H9 (cell line): ENCODE measurements around the gene WDR38. TPM values are rescaled to one million over a fixed set of nuclear protein-coding genes. Genes with fewer than 3 reads are reported as not detected.

Experiments used
- DNase-seq: peaks from one replicate; pipeline ENCODE4 v3.0.0-alpha.2; 2017
- H2AFZ ChIP-seq: one replicate; pipeline ENCODE4 v1.6.1; 2013; ENCODE audit warnings: mild to moderate bottlenecking, low read length, control low read depth, moderate library complexity
- H2AK5ac ChIP-seq: 2 replicates; pipeline ENCODE4 v1.6.1; 2013; ENCODE audit warnings: low read length, control low read depth, mixed read lengths; ENCODE audit not compliant: insufficient read length
- H2BK120ac ChIP-seq: one replicate; pipeline ENCODE4 v1.6.1; 2013; ENCODE audit warnings: low read depth, mild to moderate bottlenecking, low read length, control low read depth, inconsistent platforms; ENCODE audit not compliant: poor library complexity, severe bottlenecking
- H2BK12ac ChIP-seq: 2 replicates; pipeline ENCODE4 v1.6.1; 2013; ENCODE audit warnings: low read length, control low read depth, mixed read lengths, low read depth; ENCODE audit not compliant: insufficient read length
- H2BK15ac ChIP-seq: 2 replicates; pipeline ENCODE4 v1.6.1; 2013; ENCODE audit warnings: low read depth, low read length, control low read depth
- H2BK20ac ChIP-seq: one replicate; pipeline ENCODE4 v1.6.1; 2013; ENCODE audit warnings: low read depth, mild to moderate bottlenecking, low read length, control low read depth, inconsistent platforms; ENCODE audit not compliant: poor library complexity, severe bottlenecking
- H2BK5ac ChIP-seq: 2 replicates; pipeline ENCODE4 v1.6.1; 2013; ENCODE audit warnings: low read length, control low read depth, mixed read lengths; ENCODE audit not compliant: insufficient read length
- H3K14ac ChIP-seq: 2 replicates; pipeline ENCODE4 v1.6.1; 2013; ENCODE audit warnings: low read length, control low read depth; ENCODE audit not compliant: insufficient read depth
- H3K18ac ChIP-seq: 2 replicates; pipeline ENCODE4 v1.6.1; 2013; ENCODE audit warnings: low read depth, mild to moderate bottlenecking, mixed read lengths, low read length, control low read depth; ENCODE audit not compliant: insufficient read length
- H3K23ac ChIP-seq: 2 replicates; pipeline ENCODE4 v1.6.1; 2013; ENCODE audit warnings: low read length, control low read depth, mixed read lengths, low read depth; ENCODE audit not compliant: insufficient read length
- H3K23me2 ChIP-seq: 2 replicates; pipeline ENCODE4 v1.6.1; 2013; ENCODE audit warnings: low read depth, mild to moderate bottlenecking, mixed read lengths, low read length, control low read depth; ENCODE audit not compliant: insufficient read length, poor library complexity, severe bottlenecking
- H3K27ac ChIP-seq: 2 replicates; pipeline ENCODE4 v1.5.1; 2013; ENCODE audit warnings: low read length, control low read depth, mixed read lengths, low read depth; ENCODE audit not compliant: insufficient read length
- H3K27me3 ChIP-seq: 2 replicates; pipeline ENCODE4 v1.6.1; 2013; ENCODE audit warnings: low read length, control low read depth, inconsistent platforms; ENCODE audit not compliant: insufficient read depth
- H3K4ac ChIP-seq: 2 replicates; pipeline ENCODE4 v1.6.1; 2013; ENCODE audit warnings: low read depth, mild to moderate bottlenecking, control low read depth, inconsistent platforms, low read length, moderate library complexity
- H3K4me1 ChIP-seq: 2 replicates; pipeline ENCODE4 v1.6.1; 2013; ENCODE audit warnings: low read length, control low read depth, inconsistent platforms; ENCODE audit not compliant: insufficient read depth
- H3K4me2 ChIP-seq: 2 replicates; pipeline ENCODE4 v1.6.1; 2013; ENCODE audit warnings: low read length, control low read depth, mixed read lengths; ENCODE audit not compliant: insufficient read length, insufficient read depth
- H3K56ac ChIP-seq: 2 replicates; pipeline ENCODE4 v1.6.1; 2013; ENCODE audit warnings: low read depth, mild to moderate bottlenecking, mixed read lengths, low read length, control low read depth; ENCODE audit not compliant: insufficient read length
- H3K79me1 ChIP-seq: 2 replicates; pipeline ENCODE4 v1.6.1; 2013; ENCODE audit warnings: low read depth, mild to moderate bottlenecking, moderate library complexity, low read length, control low read depth, inconsistent platforms; ENCODE audit not compliant: insufficient read depth, poor library complexity, severe bottlenecking
- H3K79me2 ChIP-seq: 2 replicates; pipeline ENCODE4 v1.6.1; 2013; ENCODE audit warnings: low read length, control low read depth, inconsistent platforms; ENCODE audit not compliant: insufficient read depth
- H3K9ac ChIP-seq: 2 replicates; pipeline ENCODE4 v1.6.1; 2013; ENCODE audit warnings: low read length, control low read depth, mixed read lengths; ENCODE audit not compliant: insufficient read length; ENCODE audit errors: extremely low read depth
- H3K9me3 ChIP-seq: one replicate; pipeline ENCODE4 v1.6.1; 2013; ENCODE audit warnings: low read depth, low read length, inconsistent platforms; ENCODE audit not compliant: control insufficient read depth
- H3T11ph ChIP-seq: one replicate; pipeline ENCODE4 v1.6.1; 2013; ENCODE audit warnings: mild to moderate bottlenecking, low read length, control low read depth, inconsistent platforms
- H4K20me1 ChIP-seq: one replicate; pipeline ENCODE4 v1.6.1; 2013; ENCODE audit not compliant: control insufficient read depth, insufficient read length, insufficient read depth
- H4K5ac ChIP-seq: 2 replicates; pipeline ENCODE4 v1.6.1; 2013; ENCODE audit warnings: low read depth, mild to moderate bottlenecking, mixed read lengths, low read length, control low read depth; ENCODE audit not compliant: insufficient read length
- H4K8ac ChIP-seq: replicated peaks from 2 replicates; pipeline ENCODE4 v1.6.1; 2013; ENCODE audit warnings: low read length, control low read depth, mixed read lengths, low read depth; ENCODE audit not compliant: insufficient read length
- H4K91ac ChIP-seq: 2 replicates; pipeline ENCODE4 v1.6.1; 2013; ENCODE audit warnings: low read depth, mild to moderate bottlenecking, moderate library complexity, mixed read lengths, low read length, control low read depth; ENCODE audit not compliant: insufficient read length
- H3K27ac Mint-ChIP-seq, 3 experiments: 2 replicates in 2 of 3; 3 replicates in 1 of 3; pipeline ENCODE4 v1.8.0; 2020 to 2021; ENCODE audit warnings: mixed read lengths in 3 of 3, mild to moderate bottlenecking in 1 of 3, moderate library complexity in 1 of 3
- H3K27me3 Mint-ChIP-seq: 2 replicates; pipeline ENCODE4 v1.8.0; 2021; ENCODE audit warnings: low read depth, mild to moderate bottlenecking, moderate library complexity, mixed read lengths
- H3K36me3 Mint-ChIP-seq, 3 experiments: 2 replicates in 2 of 3; 3 replicates in 1 of 3; pipeline ENCODE4 v1.8.0; 2020 to 2021; ENCODE audit warnings: low read depth in 3 of 3, mixed read lengths in 3 of 3; ENCODE audit not compliant: insufficient read depth in 1 of 3
- H3K4me1 Mint-ChIP-seq, 2 experiments: 2 replicates each; pipeline ENCODE4 v1.8.0; 2020; ENCODE audit warnings: mixed read lengths in 2 of 2
- H3K4me3 Mint-ChIP-seq, 2 experiments: 2 replicates in 1 of 2; 3 replicates in 1 of 2; pipeline ENCODE4 v1.8.0; 2020 to 2021; ENCODE audit warnings: mild to moderate bottlenecking in 2 of 2, mixed read lengths in 2 of 2, moderate library complexity in 1 of 2
- H3K9me3 Mint-ChIP-seq, 2 experiments: 2 replicates in 1 of 2; 3 replicates in 1 of 2; pipeline ENCODE4 v1.8.0; 2020; ENCODE audit warnings: mild to moderate bottlenecking in 2 of 2, mixed read lengths in 2 of 2, moderate library complexity in 1 of 2
- WGBS: extraction: QIAGEN DNeasy Blood & Tissue Kit; methylation state at CpG from one replicate; pipeline ENCODE4 v1.1.7; 2013; ENCODE audit warnings: missing lambda C conversion rate, low lambda C conversion rate, mixed read lengths; ENCODE audit not compliant: insufficient read length; ENCODE audit errors: extremely low coverage; 5-methylcytosine and 5-hydroxymethylcytosine counted together
- total RNA-seq: library from RNA; stranded (reverse); gene quantifications from 2 replicates; pipeline ENCODE4 v1.2.1, GENCODE V29; 2021
- TF ChIP-seq, protein P1 (sequence below): fragments of 200-600 bp; sonication (generic); conservative IDR thresholded peaks from 3 replicates; pipeline ENCODE4 v1.8.0; 2021; ENCODE audit warnings: antibody characterized with exemption, mild to moderate bottlenecking

The WDR38 gene
- total RNA-seq, 1 experiment from 2014 or later: not detected

GRCh38 chr9:124875501-124875900, 22.2 kb downstream of the WDR38 start:
- Histone ChIP-seq H3K56ac (no peak overlapping the region), H3K79me1 (peaks cover 8% of the 10 kb centered on the region), H2AFZ (no peak overlapping the region), H3K23ac (no peak overlapping the region), H2BK20ac (no peak overlapping the region), H3K4ac (no peak overlapping the region), H3K4me2 (no peak overlapping the region), H4K8ac (no peak overlapping the region), H2BK5ac (no peak overlapping the region), H4K91ac (no peak overlapping the region), H3K4me1 (peaks cover 12% of the 10 kb centered on the region), H2BK120ac (no peak overlapping the region), H3K9ac (no peak overlapping the region), H2BK15ac (no peak overlapping the region), H4K20me1 (no peaks in the 10 kb centered on the region), H4K5ac (no peak overlapping the region), H3K27ac (no peak overlapping the region), H3K14ac (no peak overlapping the region), H3K23me2 (no peaks in the 10 kb centered on the region), H3K18ac (no peak overlapping the region), H3K27me3 (no peaks in the 10 kb centered on the region), H2BK12ac (no peak overlapping the region), H3K9me3 (no peaks in the 10 kb centered on the region), H3K79me2 (peaks cover 18% of the 10 kb centered on the region; the same call in 1 of the 2 replicates), H2AK5ac (no peak overlapping the region), H3T11ph (no peak overlapping the region)
- TF ChIP-seq, protein P1, sequence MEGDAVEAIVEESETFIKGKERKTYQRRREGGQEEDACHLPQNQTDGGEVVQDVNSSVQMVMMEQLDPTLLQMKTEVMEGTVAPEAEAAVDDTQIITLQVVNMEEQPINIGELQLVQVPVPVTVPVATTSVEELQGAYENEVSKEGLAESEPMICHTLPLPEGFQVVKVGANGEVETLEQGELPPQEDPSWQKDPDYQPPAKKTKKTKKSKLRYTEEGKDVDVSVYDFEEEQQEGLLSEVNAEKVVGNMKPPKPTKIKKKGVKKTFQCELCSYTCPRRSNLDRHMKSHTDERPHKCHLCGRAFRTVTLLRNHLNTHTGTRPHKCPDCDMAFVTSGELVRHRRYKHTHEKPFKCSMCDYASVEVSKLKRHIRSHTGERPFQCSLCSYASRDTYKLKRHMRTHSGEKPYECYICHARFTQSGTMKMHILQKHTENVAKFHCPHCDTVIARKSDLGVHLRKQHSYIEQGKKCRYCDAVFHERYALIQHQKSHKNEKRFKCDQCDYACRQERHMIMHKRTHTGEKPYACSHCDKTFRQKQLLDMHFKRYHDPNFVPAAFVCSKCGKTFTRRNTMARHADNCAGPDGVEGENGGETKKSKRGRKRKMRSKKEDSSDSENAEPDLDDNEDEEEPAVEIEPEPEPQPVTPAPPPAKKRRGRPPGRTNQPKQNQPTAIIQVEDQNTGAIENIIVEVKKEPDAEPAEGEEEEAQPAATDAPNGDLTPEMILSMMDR: no peak
- H3K4me3 Mint-ChIP-seq: no peak overlapping the region
- no peaks in the 10 kb centered on the region for H3K27me3 Mint-ChIP-seq
- no peaks in the 10 kb centered on the region for H3K9me3 Mint-ChIP-seq
- no peak for DNase-seq
- peaks cover 34 to 78% (median 67%) of the 10 kb centered on the region in 3 experiments for H3K36me3 Mint-ChIP-seq
- peaks cover 37 to 38% of the 10 kb centered on the region in 2 experiments for H3K4me1 Mint-ChIP-seq
- no peak overlapping the region for H3K27ac Mint-ChIP-seq
- no CpG with 5 or more reads among the region's 6 CpGs for WGBS
